IMR-90 (cell line): ENCODE data around the gene LEF1. TPM values are rescaled to one million over a fixed set of nuclear protein-coding genes. Genes with fewer than 3 reads are reported as not detected.

Source experiments
- ATAC-seq: fragments of 200-7000 bp; cut with Tn5 transposase; 2 replicates; pipeline ENCODE4 v1.9.1; 2020; ENCODE audit warnings: low read depth, mild to moderate bottlenecking, moderate library complexity
- BruUV-seq: library from RNA; stranded (reverse); fragments of 400-500 nt; replicated peaks from 2 replicates; lab custom pipeline; 2021; lab: Mats Ljungman, UMichigan
- CTCF ChIA-PET: fragments of 300-600 bp; formaldehyde crosslinking; extraction: SDS; loops from one replicate; lab custom pipeline; 2021; ENCODE audit warnings: antibody characterized with exemption; lab: Yijun Ruan, JAX
- POLR2A ChIA-PET: fragments of 300-600 bp; sonication (Branson Sonifier 250); formaldehyde crosslinking; loops from one replicate; lab custom pipeline; 2022; ENCODE audit warnings: antibody characterized with exemption; ENCODE audit not compliant: unreplicated experiment; lab: Charles Lee
- DNase-seq: peaks from one replicate; pipeline ENCODE4 v3.0.0; 2013
- H2AFZ ChIP-seq: replicated peaks from 2 replicates; pipeline ENCODE3; 2013; ENCODE audit warnings: low read length, mild to moderate bottlenecking; ENCODE audit not compliant: poor library complexity
- H2AK5ac ChIP-seq: 2 replicates; pipeline ENCODE4 v1.6.1; 2013; ENCODE audit warnings: low read depth, low read length, inconsistent platforms
- H2AK9ac ChIP-seq: replicated peaks from 2 replicates; pipeline ENCODE3; 2013; ENCODE audit warnings: mild to moderate bottlenecking, low read depth, low read length, moderate library complexity; ENCODE audit not compliant: poor library complexity
- H2BK120ac ChIP-seq: 2 replicates; pipeline ENCODE4 v1.6.1; 2013; ENCODE audit warnings: low read depth, low read length, inconsistent platforms
- H2BK15ac ChIP-seq: 3 replicates; pipeline ENCODE4 v1.6.1; 2013; ENCODE audit warnings: low read depth, low read length, inconsistent platforms
- H2BK20ac ChIP-seq: 2 replicates; pipeline ENCODE4 v1.6.1; 2013; ENCODE audit warnings: low read depth, mild to moderate bottlenecking, inconsistent platforms, low read length, moderate library complexity
- H2BK5ac ChIP-seq: 2 replicates; pipeline ENCODE4 v1.6.1; 2013; ENCODE audit warnings: mild to moderate bottlenecking, low read depth, low read length, inconsistent platforms; ENCODE audit not compliant: poor library complexity, severe bottlenecking
- H3K14ac ChIP-seq: replicated peaks from 2 replicates; pipeline ENCODE4 v1.6.1; 2013; ENCODE audit warnings: low read depth, low read length, inconsistent platforms
- H3K18ac ChIP-seq: 2 replicates; pipeline ENCODE4 v1.6.1; 2013; ENCODE audit warnings: low read depth, low read length, control low read depth
- H3K23ac ChIP-seq: 2 replicates; pipeline ENCODE4 v1.6.1; 2013; ENCODE audit warnings: low read depth, low read length, inconsistent platforms
- H3K27ac ChIP-seq: 2 replicates; pipeline ENCODE4 v1.5.1; 2013; ENCODE audit warnings: mild to moderate bottlenecking, control low read depth, low read length; ENCODE audit not compliant: insufficient read depth
- H3K27me3 ChIP-seq: 2 replicates; pipeline ENCODE4 v1.6.1; 2013; ENCODE audit warnings: low read length; ENCODE audit not compliant: control insufficient read depth, insufficient read depth
- H3K36me3 ChIP-seq: 2 replicates; pipeline ENCODE4 v1.6.1; 2013; ENCODE audit warnings: low read length, mixed read lengths; ENCODE audit not compliant: control insufficient read depth, insufficient read depth
- H3K4ac ChIP-seq: 2 replicates; pipeline ENCODE4 v1.6.1; 2013; ENCODE audit warnings: low read depth, low read length, inconsistent platforms
- H3K4me1 ChIP-seq: 2 replicates; pipeline ENCODE4 v1.6.1; 2013; ENCODE audit warnings: low read length, mixed read lengths; ENCODE audit not compliant: control insufficient read depth, insufficient read depth
- H3K4me2 ChIP-seq: 2 replicates; pipeline ENCODE4 v1.6.1; 2013; ENCODE audit warnings: low read depth, mild to moderate bottlenecking, control low read depth, low read length, moderate library complexity
- H3K4me3 ChIP-seq: 2 replicates; pipeline ENCODE4 v1.5.1; 2013; ENCODE audit warnings: low read depth, mild to moderate bottlenecking, control low read depth, low read length, moderate library complexity; ENCODE audit not compliant: insufficient read depth
- H3K56ac ChIP-seq: 2 replicates; pipeline ENCODE4 v1.6.1; 2013; ENCODE audit warnings: low read length, inconsistent platforms; ENCODE audit not compliant: insufficient read depth; ENCODE audit errors: extremely low read depth
- H3K79me1 ChIP-seq, 2 experiments: 2 replicates each; pipeline ENCODE4 v1.6.1; 2013; ENCODE audit warnings: low read length in 2 of 2, inconsistent platforms in 1 of 2, low read depth in 1 of 2
- H3K9ac ChIP-seq: 2 replicates; pipeline ENCODE4 v1.6.1; 2013; ENCODE audit warnings: low read depth, low read length, control low read depth
- H3K9me1 ChIP-seq: 2 replicates; pipeline ENCODE4 v1.6.1; 2013; ENCODE audit warnings: low read length, inconsistent platforms; ENCODE audit not compliant: insufficient read depth
- H3K9me3 ChIP-seq: 2 replicates; pipeline ENCODE4 v1.6.1; 2013; ENCODE audit warnings: low read length; ENCODE audit not compliant: control insufficient read depth, insufficient read depth
- H4K20me1 ChIP-seq: 2 replicates; pipeline ENCODE4 v1.6.1; 2013; ENCODE audit warnings: low read length, inconsistent platforms; ENCODE audit not compliant: insufficient read depth
- H4K5ac ChIP-seq: 2 replicates; pipeline ENCODE4 v1.6.1; 2013; ENCODE audit warnings: mild to moderate bottlenecking, low read depth, low read length, control low read depth
- H4K8ac ChIP-seq, 2 experiments: 2 replicates each; pipeline ENCODE4 v1.6.1; 2013; ENCODE audit warnings: low read depth in 2 of 2, low read length in 2 of 2, control low read depth in 1 of 2, inconsistent platforms in 1 of 2
- H4K91ac ChIP-seq: 2 replicates; pipeline ENCODE4 v1.6.1; 2013; ENCODE audit warnings: low read depth, low read length, inconsistent platforms; ENCODE audit not compliant: insufficient read depth
- BHLHE40 ChIP-seq: fragments of 150-350 bp; IDR thresholded peaks from 2 replicates; pipeline ENCODE4 v1.6.1; 2016; ENCODE audit warnings: mild to moderate bottlenecking, low read depth, low read length
- CEBPB ChIP-seq: IDR thresholded peaks from 2 replicates; pipeline ENCODE4 v1.6.1; 2012; ENCODE audit warnings: low read depth, low read length, improper control_type of control experiment
- CHD1 ChIP-seq: IDR thresholded peaks from 2 replicates; pipeline ENCODE4 v1.6.1; 2012; ENCODE audit warnings: low read depth, low read length, improper control_type of control experiment
- FOS ChIP-seq: fragments of 150-350 bp; IDR thresholded peaks from 2 replicates; pipeline ENCODE4 v1.6.1; 2016; ENCODE audit warnings: low read depth, low read length
- MAFK ChIP-seq: IDR thresholded peaks from 2 replicates; pipeline ENCODE4 v1.6.1; 2012; ENCODE audit warnings: low read depth, low read length, improper control_type of control experiment
- MAZ ChIP-seq: IDR thresholded peaks from 2 replicates; pipeline ENCODE4 v1.6.1; 2012; ENCODE audit warnings: low read depth, mild to moderate bottlenecking, low read length, improper control_type of control experiment, moderate library complexity, borderline replicate concordance
- MXI1 ChIP-seq: IDR thresholded peaks from 2 replicates; pipeline ENCODE4 v1.6.1; 2012; ENCODE audit warnings: low read depth, mild to moderate bottlenecking, low read length, moderate library complexity, borderline replicate concordance
- NFE2L2 ChIP-seq: fragments of 150-350 bp; IDR thresholded peaks from 2 replicates; pipeline ENCODE4 v1.6.1; 2016; ENCODE audit warnings: low read depth, mild to moderate bottlenecking, low read length
- POLR2A ChIP-seq: IDR thresholded peaks from 2 replicates; pipeline ENCODE4 v1.6.1; 2012; ENCODE audit warnings: mild to moderate bottlenecking, low read depth, low read length
- RAD21 ChIP-seq: IDR thresholded peaks from 2 replicates; pipeline ENCODE4 v1.6.1; 2012; ENCODE audit warnings: low read length, improper control_type of control experiment
- RCOR1 ChIP-seq: IDR thresholded peaks from 2 replicates; pipeline ENCODE4 v1.6.1; 2012; ENCODE audit warnings: mild to moderate bottlenecking, low read length, improper control_type of control experiment; ENCODE audit not compliant: insufficient replicate concordance
- RFX5 ChIP-seq: IDR thresholded peaks from 2 replicates; pipeline ENCODE4 v1.8.0; 2012; ENCODE audit warnings: low read depth, mild to moderate bottlenecking, low read length, moderate library complexity
- SMC3 ChIP-seq: fragments of 150-350 bp; IDR thresholded peaks from 2 replicates; pipeline ENCODE4 v1.6.1; 2016; ENCODE audit warnings: low read depth, mild to moderate bottlenecking, antibody characterized with exemption, low read length, moderate library complexity
- WGBS, 2 experiments: methylation state at CpG; one replicate each; pipeline versions ENCODE4 v1.1.5 to v1.1.7; 2013; ENCODE audit warnings: missing lambda C conversion rate in 2 of 2; ENCODE audit not compliant: insufficient read length in 1 of 2; ENCODE audit errors: extremely low coverage in 2 of 2; 5-methylcytosine and 5-hydroxymethylcytosine counted together
- dilution Hi-C: fragments of 300-500 bp; cut with HindIII; formaldehyde crosslinking; loops from one replicate; pipeline ENCODE4 v1.14.3; 2018; ENCODE audit warnings: low sequenced_read_pairs; ENCODE audit not compliant: unreplicated experiment
- in situ Hi-C: fragments of 300-500 bp; cut with MboI; formaldehyde crosslinking; loops from 3 replicates; pipeline ENCODE4 v1.14.3; 2019; ENCODE audit warnings: low sequenced_read_pairs, inconsistent platforms, mixed read lengths
- intact Hi-C: fragments of 100-400 bp; cut with micrococcal nuclease; formaldehyde crosslinking; loops from 2 replicates; pipeline ENCODE4 v1.10.0; 2022
- polyA plus RNA-seq, 3 experiments: library from polyadenylated mRNA; depleted of rRNA; stranded (reverse); fragments of >200 nt; gene quantifications; 2 replicates each; pipeline ENCODE4 v1.2.3, GENCODE V29; 2012; ENCODE audit warnings: low replicate concordance in 1 of 3
- total RNA-seq: library from RNA; depleted of rRNA; stranded (reverse); fragments of >200 nt; gene quantifications from 2 replicates; pipeline ENCODE4 v1.2.3, GENCODE V29; 2012
- TF ChIP-seq, protein P1 (sequence below): fragments of 150-350 bp; IDR thresholded peaks from 2 replicates; pipeline ENCODE4 v1.6.1; 2016; ENCODE audit warnings: low read depth, mild to moderate bottlenecking, low read length, moderate library complexity, borderline replicate concordance
- TF ChIP-seq, protein P2 (sequence below): fragments of 150-350 bp; IDR thresholded peaks from 2 replicates; pipeline ENCODE4 v1.6.1; 2017; ENCODE audit warnings: mild to moderate bottlenecking, antibody characterized with exemption, low read length, low read depth
- TF ChIP-seq, protein P3 (sequence below): conservative IDR thresholded peaks from 2 replicates; pipeline ENCODE4 v1.5.1; 2012; ENCODE audit warnings: mild to moderate bottlenecking, low read depth, low read length, improper control_type of control experiment

The LEF1 gene
- total and polyA plus RNA-seq, 2 of the 4 experiments (the other 2 are of a cell fraction), result 1.7 to 1.8 TPM

DNA sequence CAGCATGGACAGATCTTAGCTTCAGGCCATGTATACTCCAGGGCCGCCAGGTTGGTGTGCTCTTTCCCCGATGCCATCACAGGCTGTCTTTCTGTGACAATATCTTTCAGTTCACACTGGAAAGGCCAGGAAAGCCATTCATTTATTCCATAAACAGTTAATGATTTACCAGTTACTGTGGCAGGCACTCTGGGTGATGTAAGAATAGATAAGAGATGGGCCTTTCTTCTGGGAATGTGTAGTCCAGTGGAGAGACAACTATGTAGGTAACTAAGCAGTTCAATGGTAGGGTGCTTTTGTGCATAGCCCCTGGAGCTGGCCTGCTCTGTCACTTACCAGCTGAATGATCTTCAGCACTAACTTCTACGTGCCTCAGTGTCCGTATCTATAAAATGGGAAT is 46.3 kb upstream of the LEF1 start:
- Histone ChIP-seq H3K9me3 (no peaks in the 10 kb centered on the region), H3K4ac (no peak overlapping the region), H3K27ac (no peak overlapping the region), H3K27me3 (no peaks in the 10 kb centered on the region), H4K5ac (no peak overlapping the region), H3K9me1 (no peaks in the 10 kb centered on the region), H4K91ac (no peak overlapping the region), H3K79me1 (no peaks in the 10 kb centered on the region), H3K23ac (no peak overlapping the region), H2BK5ac (no peak overlapping the region), H3K14ac (no peak overlapping the region), H2BK20ac (no peak overlapping the region), H4K8ac (no peak overlapping the region), H3K4me1 (no peaks in the 10 kb centered on the region), H3K9ac (no peak overlapping the region), H2BK15ac (no peak overlapping the region), H4K20me1 (no peaks in the 10 kb centered on the region), H3K36me3 (no peaks in the 10 kb centered on the region), H3K56ac (no peak overlapping the region), H3K4me2 (no peak overlapping the region), H3K4me3 (no peak overlapping the region), H2BK120ac (no peak overlapping the region), H3K18ac (no peak overlapping the region), H2AFZ (no peak overlapping the region), H2AK9ac (no peak overlapping the region), H2AK5ac (no peak overlapping the region)
- intact Hi-C loops (no loop called here), in situ Hi-C loops (no loop called here), dilution Hi-C loops (no loop called here)
- no peak for DNase-seq
- 80% methylated on average over 2 of the region's 4 CpGs; no CpG with 5 or more reads in 1 of the 2 experiments for WGBS, 2 experiments
- ChIA-PET POLR2A (no interaction called here), CTCF (interaction anchor here (1.2 to 1.6 kb wide), 2 partner anchors 10 to 30 kb away, joined by 3 read pairs; no protein-coding TSS in a partner anchor)
- TF ChIP-seq, protein P1, sequence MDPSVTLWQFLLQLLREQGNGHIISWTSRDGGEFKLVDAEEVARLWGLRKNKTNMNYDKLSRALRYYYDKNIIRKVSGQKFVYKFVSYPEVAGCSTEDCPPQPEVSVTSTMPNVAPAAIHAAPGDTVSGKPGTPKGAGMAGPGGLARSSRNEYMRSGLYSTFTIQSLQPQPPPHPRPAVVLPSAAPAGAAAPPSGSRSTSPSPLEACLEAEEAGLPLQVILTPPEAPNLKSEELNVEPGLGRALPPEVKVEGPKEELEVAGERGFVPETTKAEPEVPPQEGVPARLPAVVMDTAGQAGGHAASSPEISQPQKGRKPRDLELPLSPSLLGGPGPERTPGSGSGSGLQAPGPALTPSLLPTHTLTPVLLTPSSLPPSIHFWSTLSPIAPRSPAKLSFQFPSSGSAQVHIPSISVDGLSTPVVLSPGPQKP, result no peak
- TF ChIP-seq MAFK, result no peak
- no peak for TF ChIP-seq RAD21
- no peak for TF ChIP-seq FOS
- TF ChIP-seq MXI1, result no peak
- no peak for TF ChIP-seq NFE2L2
- no peak for TF ChIP-seq RFX5
- TF ChIP-seq MAZ, result no peak
- TF ChIP-seq RCOR1, result no peak
- no peak for TF ChIP-seq POLR2A
- TF ChIP-seq SMC3, result no peak
- TF ChIP-seq CEBPB, result no peak
- TF ChIP-seq BHLHE40, result no peak
- TF ChIP-seq, protein P2, sequence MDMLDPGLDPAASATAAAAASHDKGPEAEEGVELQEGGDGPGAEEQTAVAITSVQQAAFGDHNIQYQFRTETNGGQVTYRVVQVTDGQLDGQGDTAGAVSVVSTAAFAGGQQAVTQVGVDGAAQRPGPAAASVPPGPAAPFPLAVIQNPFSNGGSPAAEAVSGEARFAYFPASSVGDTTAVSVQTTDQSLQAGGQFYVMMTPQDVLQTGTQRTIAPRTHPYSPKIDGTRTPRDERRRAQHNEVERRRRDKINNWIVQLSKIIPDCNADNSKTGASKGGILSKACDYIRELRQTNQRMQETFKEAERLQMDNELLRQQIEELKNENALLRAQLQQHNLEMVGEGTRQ, result no peak
- no peak for TF ChIP-seq CHD1
- TF ChIP-seq, protein P3, sequence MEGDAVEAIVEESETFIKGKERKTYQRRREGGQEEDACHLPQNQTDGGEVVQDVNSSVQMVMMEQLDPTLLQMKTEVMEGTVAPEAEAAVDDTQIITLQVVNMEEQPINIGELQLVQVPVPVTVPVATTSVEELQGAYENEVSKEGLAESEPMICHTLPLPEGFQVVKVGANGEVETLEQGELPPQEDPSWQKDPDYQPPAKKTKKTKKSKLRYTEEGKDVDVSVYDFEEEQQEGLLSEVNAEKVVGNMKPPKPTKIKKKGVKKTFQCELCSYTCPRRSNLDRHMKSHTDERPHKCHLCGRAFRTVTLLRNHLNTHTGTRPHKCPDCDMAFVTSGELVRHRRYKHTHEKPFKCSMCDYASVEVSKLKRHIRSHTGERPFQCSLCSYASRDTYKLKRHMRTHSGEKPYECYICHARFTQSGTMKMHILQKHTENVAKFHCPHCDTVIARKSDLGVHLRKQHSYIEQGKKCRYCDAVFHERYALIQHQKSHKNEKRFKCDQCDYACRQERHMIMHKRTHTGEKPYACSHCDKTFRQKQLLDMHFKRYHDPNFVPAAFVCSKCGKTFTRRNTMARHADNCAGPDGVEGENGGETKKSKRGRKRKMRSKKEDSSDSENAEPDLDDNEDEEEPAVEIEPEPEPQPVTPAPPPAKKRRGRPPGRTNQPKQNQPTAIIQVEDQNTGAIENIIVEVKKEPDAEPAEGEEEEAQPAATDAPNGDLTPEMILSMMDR, result no peak
- ATAC-seq, result no peak
- BruUV-seq, result no TSS peak
